GM19351 (cell line): ENCODE measurements around the gene BNIP2.
"Not testable (repeated sequence)": the region's sequence is repeated elsewhere in the genome, so short reads cannot be mapped to it uniquely, and the experiment has no call there.

ENCODE experiments used
- ATAC-seq: cut with Tn5 transposase; IDR thresholded peaks from one replicate; pipeline ENCODE4 v1.9.1; 2021; ENCODE audit warnings: mild to moderate bottlenecking, moderate library complexity; ENCODE audit not compliant: unreplicated experiment

BNIP2 gene

GRCh38 chr15:59688782-59689625, at the start of gene BNIP2:
Gene BNIP2 (minus strand): TSS chr15:59689320. CDS start chr15:59682457, 6,863 bp downstream.
- ATAC-seq = peak; percentile 79

- ATAC-seq = no peak
Observed at GRCh38 chr15:59738676-59739075, 49.6 kb upstream of the BNIP2 start.

GRCh38 chr15:59736181-59736580, 47.1 kb upstream of the BNIP2 start:
- ATAC-seq = no peak

DNA sequence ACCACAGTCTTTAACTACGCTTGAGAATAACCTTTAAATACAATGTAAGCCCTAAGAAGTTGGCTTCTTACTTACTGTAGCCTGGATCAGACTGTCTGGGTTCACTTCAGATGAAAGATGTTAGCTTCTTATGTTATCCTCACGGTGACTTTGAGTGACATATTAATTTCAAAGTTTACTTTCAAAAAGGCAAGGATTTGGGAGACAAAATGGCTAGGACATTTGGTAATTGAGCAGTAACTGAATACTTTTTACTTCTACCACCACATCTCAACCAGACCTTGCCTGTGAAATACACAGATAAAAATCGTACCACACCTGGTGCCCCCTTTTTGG, 36.0 kb upstream of the BNIP2 start:
- no peak for ATAC-seq

DNA sequence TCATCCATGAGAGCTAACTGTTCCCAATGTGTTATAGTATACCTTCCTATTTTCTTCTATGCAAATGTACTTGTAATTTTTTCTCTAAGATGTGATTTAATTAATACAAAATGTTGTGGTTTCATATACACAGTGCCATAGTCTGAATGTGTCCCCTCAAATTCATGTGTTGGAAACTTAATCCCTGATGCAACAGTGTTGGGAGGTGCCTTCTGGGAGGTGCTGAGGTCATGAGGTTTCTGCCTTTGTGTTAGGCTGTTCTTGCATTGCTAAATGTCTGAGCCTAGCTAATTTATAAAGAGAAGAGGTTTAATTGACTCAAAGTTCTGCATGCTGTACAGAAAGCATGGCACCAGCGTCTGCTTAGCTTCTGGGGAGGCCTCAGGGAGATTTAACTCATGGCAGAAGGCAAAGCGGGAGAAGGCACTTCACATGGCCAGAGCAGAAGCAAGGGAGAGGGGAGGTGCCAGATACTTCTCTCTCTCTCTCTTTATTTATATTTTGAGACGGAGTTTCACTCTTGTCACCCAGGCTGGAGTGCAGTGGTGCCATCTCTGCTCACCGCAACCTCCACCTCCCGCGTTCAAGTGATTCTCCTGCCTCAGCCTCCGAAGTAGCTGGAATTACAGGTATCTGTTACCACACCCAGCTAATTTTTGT, 34.7 kb upstream of the BNIP2 start:
- no peak for ATAC-seq

GRCh38 chr15:59722476-59722875, 33.4 kb upstream of the BNIP2 start:
- no peak for ATAC-seq

DNA sequence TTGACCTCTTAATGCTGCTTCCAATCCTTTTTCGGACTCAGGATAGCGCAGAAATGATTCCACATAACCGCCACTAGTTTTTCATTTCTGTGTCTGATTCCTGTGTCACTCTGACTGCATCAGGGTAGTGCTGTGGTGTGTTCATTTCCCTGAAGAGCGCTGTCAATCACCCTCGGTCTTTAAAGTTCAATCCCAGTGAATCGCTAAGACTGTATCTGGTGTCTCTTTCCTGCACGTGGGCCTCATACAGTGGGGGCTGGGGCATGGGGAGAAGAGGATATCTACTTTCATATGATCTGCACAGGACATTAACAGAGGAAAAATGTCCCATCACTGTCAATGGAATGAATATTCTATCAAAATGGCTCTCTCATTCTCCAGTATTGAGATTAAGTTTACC, 32.9 kb upstream of the BNIP2 start:
- ATAC-seq = no peak

- no peak for ATAC-seq
Observed at GRCh38 chr15:59721411-59721810, 32.3 kb upstream of the BNIP2 start.

GRCh38 chr15:59713177-59713576, 24.1 kb upstream of the BNIP2 start:
- ATAC-seq = no peak

DNA sequence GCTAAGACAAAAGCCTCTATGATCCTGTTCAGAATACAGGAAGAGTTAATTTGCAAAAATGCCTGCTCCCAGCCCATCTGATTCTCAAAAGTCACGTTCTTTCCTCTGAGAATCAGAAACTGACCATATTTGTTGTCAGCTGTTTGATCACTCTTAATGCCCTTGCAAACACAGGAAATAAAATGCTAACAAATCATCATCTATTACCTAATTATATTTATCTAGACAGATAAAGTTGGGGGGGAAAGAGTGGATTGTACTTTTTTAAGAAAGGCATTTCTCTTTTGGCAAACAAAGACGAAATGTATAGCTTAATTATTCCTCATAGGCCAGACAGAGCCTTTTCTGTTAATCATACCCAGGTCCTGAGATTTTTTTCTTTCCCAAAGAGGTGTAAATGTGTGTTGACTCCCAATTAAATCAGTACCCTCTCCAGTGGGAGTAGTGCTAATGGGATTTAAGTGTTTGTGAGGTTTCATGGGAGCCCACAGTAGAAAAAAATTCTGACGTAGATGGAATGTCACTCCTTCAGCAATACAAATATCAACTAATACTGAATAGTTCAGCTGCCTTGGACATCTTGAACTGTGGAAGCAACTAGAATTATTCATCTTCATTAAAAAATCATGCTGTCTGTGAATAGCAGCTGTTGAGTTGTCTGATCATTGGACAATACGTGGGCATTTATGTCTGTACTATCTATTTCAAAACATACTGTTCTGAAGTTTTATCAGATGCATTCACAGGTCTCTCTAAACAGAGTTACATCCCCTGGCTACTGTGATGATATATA, 22.5 kb upstream of the BNIP2 start:
- no peak for ATAC-seq

- no peak for ATAC-seq
Observed at GRCh38 chr15:59707619-59708018, 18.5 kb upstream of the BNIP2 start.

- no peak for ATAC-seq
Observed at GRCh38 chr15:59703979-59704796, 15.1 kb upstream of the BNIP2 start.

- no peak for ATAC-seq
Observed at GRCh38 chr15:59702351-59702750, 13.2 kb upstream of the BNIP2 start.

- no peak for ATAC-seq
Observed at GRCh38 chr15:59701880-59702279, 12.8 kb upstream of the BNIP2 start.

GRCh38 chr15:59699810-59700431, 10.8 kb upstream of the BNIP2 start:
- ATAC-seq = no peak

GRCh38 chr15:59698065-59698464, 8.9 kb upstream of the BNIP2 start:
- not testable (repeated sequence) for ATAC-seq

- no peak for ATAC-seq
Observed at GRCh38 chr15:59696332-59696731, 7.2 kb upstream of the BNIP2 start.

DNA sequence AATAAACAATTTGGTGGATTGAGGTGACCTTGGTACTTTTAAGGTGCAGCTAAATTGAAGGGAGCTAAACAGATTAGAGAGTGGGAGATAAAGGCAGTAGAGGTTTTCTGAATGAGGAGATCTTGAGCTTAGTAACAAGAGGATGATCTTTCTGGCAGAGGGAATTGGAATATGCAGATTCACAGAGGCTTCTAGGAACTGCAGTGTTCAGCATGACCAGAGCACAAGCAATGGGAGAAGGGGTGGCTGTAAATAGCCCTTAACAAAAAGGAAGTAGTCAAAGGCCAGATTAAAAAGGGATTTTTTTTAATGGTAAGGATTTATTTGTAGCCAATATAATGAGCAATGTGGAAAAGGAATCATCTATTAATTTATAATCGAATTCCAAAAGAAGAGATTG, 5.7 kb upstream of the BNIP2 start:
- ATAC-seq = no peak

DNA sequence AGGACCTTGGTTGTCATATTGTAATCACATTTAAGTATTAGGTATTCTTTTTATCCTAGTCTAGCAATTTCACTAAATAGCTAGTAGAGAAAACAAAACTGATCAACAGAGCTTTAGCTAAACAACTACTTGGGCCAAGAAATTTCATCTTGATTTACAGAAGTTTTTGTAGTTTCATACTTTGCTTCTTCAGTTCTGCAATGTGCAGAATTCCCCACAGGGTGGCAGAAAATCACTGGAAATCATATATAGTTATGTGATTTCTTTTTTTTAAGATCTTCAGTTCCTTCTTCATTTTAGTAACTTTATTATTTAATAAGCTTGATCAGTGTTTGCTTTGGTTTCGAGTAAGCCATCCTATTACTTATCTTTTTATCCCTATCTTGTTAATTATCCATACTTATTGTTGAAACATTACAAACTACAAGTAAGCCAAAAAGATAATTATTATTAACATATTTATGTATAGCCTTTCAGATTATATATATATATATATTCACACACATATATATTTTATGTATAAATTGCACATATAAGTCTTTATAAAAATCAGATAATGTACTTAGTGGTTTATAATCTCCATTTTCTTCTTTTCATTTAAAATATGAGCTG, 2.2 kb upstream of the BNIP2 start:
- no peak for ATAC-seq

- no peak for ATAC-seq
Observed at GRCh38 chr15:59689626-59690236, 611 bp upstream of the BNIP2 start.
